ENCODE results near the gene ANO1. TPM values are rescaled to one million over a fixed set of nuclear protein-coding genes. Genes with fewer than 3 reads are reported as not detected.
"Not testable (repeated sequence)": the region's sequence is repeated elsewhere in the genome, so short reads cannot be mapped to it uniquely, and the experiment has no call there.

The ANO1 gene
- polyA plus RNA-seq, 1 of the 3 experiments (the other 2 are of a cell fraction), result not detected

DNA sequence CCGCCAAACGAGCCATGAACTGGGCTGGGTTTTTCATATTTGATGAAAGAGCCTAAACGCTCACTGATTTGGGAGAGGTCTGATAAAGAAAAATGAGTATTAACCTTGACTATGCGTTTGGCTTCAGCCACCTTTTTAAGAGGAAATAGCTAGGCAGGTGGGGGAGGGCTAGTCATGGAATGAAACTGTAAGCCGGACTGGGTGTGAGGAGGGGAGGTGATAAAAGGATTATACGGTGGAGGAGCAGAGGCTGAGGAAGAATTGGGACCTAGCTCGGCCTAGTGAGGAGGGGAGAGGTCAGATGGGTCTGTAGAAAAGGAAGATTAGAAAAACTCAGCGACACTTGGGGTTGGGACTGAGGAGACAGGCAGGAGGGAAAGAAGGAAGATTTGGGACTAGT, 140.0 kb downstream of the ANO1 start:
- H3K4me1 ChIP-seq (ENCODE audit: control insufficient read depth in 1 of 2, insufficient read depth in 2 of 2, low read depth in 1 of 2, low read length in 1 of 2); H3K9ac ChIP-seq; H3K27me3 ChIP-seq (ENCODE audit: insufficient read depth); H3K4me3 ChIP-seq (ENCODE audit: low read depth in 2 of 2, low read length in 1 of 2); H4K20me1 ChIP-seq (ENCODE audit: insufficient read depth); H3K9me2 ChIP-seq; DNase-seq; H3F3A ChIP-seq (replicated peaks; ENCODE audit: insufficient read depth); H3K9me3 ChIP-seq; H3K27ac ChIP-seq (ENCODE audit: low read depth in 2 of 2, low read length in 1 of 2); H3K4me2 ChIP-seq; H3K79me2 ChIP-seq (ENCODE audit: insufficient read depth); H3K36me3 ChIP-seq (replicated peaks in 1 of 2; ENCODE audit: control insufficient read depth in 1 of 2, insufficient read depth in 2 of 2, low read length in 1 of 2); POLR2A ChIA-PET; H2AFZ ChIP-seq (ENCODE audit: low read depth): not testable (repeated sequence)
- CTCF ChIA-PET, result interaction anchor here (0.6 kb wide), 1 partner anchor 299 kb away, joined by 4 read pairs; no protein-coding TSS in a partner anchor
- WGBS (ENCODE audit: low lambda C conversion rate), result 79% methylated on average over 8 of the region's 8 CpGs

DNA sequence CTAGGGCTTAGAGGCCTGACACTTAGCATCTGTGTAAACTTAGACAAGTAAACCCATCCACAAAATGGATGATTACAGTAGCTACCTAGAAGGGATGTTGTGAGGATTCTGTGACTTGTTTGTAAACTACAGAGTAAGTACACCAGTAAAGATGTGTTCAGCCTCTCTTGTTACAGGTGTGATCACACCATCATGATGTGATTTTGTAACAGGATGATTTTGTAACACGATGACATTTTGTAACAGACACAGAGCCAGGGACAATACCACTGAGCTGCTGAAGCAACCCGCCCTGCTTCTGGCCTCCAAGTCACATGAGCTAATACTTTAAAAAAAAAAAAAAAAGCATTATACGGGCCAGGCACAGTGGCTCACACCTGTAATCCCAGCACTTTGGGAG, 142.0 kb downstream of the ANO1 start:
- Histone ChIP-seq H3K9me2 (no peaks in the 10 kb centered on the region), H3K4me3 (ENCODE audit: low read depth in 2 of 2, low read length in 1 of 2) (no peak overlapping the region), H2AFZ (ENCODE audit: low read depth) (no peak overlapping the region), H3K4me1 (ENCODE audit: control insufficient read depth in 1 of 2, insufficient read depth in 2 of 2, low read depth in 1 of 2, low read length in 1 of 2) (no peaks in the 10 kb centered on the region), H3K9me3 (no peaks in the 10 kb centered on the region), H4K20me1 (ENCODE audit: insufficient read depth) (no peaks in the 10 kb centered on the region), H3F3A (replicated peaks; ENCODE audit: insufficient read depth) (no peaks in the 10 kb centered on the region), H3K36me3 (replicated peaks in 1 of 2; ENCODE audit: control insufficient read depth in 1 of 2, insufficient read depth in 2 of 2, low read length in 1 of 2) (no peaks in the 10 kb centered on the region), H3K9ac (no peak overlapping the region), H3K79me2 (ENCODE audit: insufficient read depth) (no peaks in the 10 kb centered on the region), H3K27ac (ENCODE audit: low read depth in 2 of 2, low read length in 1 of 2) (no peak overlapping the region), H3K27me3 (ENCODE audit: insufficient read depth) (peaks cover 16% of the 10 kb centered on the region; the same call in 1 of the 2 replicates), H3K4me2 (no peak overlapping the region)
- no peak for DNase-seq
- ChIA-PET CTCF (no interaction called here), POLR2A (no interaction called here)
- 71% methylated on average over 3 of the region's 3 CpGs for WGBS (ENCODE audit: low lambda C conversion rate)
- TF ChIP-seq, protein P1, sequence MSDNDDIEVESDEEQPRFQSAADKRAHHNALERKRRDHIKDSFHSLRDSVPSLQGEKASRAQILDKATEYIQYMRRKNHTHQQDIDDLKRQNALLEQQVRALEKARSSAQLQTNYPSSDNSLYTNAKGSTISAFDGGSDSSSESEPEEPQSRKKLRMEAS (IDR thresholded peaks at IDR 0.05; ENCODE audit: low read depth), result no peak
- TF ChIP-seq MXI1 (IDR thresholded peaks at IDR 0.05; ENCODE audit: low read depth, low read length), result no peak
- no peak for TF ChIP-seq SIN3A (IDR thresholded peaks at IDR 0.05; ENCODE audit: borderline replicate concordance, low read depth, low read length)
- TF ChIP-seq, protein P2, sequence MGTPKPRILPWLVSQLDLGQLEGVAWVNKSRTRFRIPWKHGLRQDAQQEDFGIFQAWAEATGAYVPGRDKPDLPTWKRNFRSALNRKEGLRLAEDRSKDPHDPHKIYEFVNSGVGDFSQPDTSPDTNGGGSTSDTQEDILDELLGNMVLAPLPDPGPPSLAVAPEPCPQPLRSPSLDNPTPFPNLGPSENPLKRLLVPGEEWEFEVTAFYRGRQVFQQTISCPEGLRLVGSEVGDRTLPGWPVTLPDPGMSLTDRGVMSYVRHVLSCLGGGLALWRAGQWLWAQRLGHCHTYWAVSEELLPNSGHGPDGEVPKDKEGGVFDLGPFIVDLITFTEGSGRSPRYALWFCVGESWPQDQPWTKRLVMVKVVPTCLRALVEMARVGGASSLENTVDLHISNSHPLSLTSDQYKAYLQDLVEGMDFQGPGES (IDR thresholded peaks at IDR 0.05; ENCODE audit: low read depth, low read length), result no peak
- TF ChIP-seq YY1 (IDR thresholded peaks at IDR 0.05; ENCODE audit: low read depth), result no peak
- TF ChIP-seq, protein P3, sequence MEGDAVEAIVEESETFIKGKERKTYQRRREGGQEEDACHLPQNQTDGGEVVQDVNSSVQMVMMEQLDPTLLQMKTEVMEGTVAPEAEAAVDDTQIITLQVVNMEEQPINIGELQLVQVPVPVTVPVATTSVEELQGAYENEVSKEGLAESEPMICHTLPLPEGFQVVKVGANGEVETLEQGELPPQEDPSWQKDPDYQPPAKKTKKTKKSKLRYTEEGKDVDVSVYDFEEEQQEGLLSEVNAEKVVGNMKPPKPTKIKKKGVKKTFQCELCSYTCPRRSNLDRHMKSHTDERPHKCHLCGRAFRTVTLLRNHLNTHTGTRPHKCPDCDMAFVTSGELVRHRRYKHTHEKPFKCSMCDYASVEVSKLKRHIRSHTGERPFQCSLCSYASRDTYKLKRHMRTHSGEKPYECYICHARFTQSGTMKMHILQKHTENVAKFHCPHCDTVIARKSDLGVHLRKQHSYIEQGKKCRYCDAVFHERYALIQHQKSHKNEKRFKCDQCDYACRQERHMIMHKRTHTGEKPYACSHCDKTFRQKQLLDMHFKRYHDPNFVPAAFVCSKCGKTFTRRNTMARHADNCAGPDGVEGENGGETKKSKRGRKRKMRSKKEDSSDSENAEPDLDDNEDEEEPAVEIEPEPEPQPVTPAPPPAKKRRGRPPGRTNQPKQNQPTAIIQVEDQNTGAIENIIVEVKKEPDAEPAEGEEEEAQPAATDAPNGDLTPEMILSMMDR (IDR thresholded peaks at IDR 0.05), result no peak
- TF ChIP-seq JUND (IDR thresholded peaks at IDR 0.05), result no peak
- TF ChIP-seq RAD21 (IDR thresholded peaks at IDR 0.05; ENCODE audit: low read length), result no peak
- TF ChIP-seq ELF1 (IDR thresholded peaks at IDR 0.05), result no peak
- no peak for TF ChIP-seq GATA2 (CRISPR knock-in tag; IDR thresholded peaks at IDR 0.05)
- TF ChIP-seq, protein P4, sequence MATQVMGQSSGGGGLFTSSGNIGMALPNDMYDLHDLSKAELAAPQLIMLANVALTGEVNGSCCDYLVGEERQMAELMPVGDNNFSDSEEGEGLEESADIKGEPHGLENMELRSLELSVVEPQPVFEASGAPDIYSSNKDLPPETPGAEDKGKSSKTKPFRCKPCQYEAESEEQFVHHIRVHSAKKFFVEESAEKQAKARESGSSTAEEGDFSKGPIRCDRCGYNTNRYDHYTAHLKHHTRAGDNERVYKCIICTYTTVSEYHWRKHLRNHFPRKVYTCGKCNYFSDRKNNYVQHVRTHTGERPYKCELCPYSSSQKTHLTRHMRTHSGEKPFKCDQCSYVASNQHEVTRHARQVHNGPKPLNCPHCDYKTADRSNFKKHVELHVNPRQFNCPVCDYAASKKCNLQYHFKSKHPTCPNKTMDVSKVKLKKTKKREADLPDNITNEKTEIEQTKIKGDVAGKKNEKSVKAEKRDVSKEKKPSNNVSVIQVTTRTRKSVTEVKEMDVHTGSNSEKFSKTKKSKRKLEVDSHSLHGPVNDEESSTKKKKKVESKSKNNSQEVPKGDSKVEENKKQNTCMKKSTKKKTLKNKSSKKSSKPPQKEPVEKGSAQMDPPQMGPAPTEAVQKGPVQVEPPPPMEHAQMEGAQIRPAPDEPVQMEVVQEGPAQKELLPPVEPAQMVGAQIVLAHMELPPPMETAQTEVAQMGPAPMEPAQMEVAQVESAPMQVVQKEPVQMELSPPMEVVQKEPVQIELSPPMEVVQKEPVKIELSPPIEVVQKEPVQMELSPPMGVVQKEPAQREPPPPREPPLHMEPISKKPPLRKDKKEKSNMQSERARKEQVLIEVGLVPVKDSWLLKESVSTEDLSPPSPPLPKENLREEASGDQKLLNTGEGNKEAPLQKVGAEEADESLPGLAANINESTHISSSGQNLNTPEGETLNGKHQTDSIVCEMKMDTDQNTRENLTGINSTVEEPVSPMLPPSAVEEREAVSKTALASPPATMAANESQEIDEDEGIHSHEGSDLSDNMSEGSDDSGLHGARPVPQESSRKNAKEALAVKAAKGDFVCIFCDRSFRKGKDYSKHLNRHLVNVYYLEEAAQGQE (IDR thresholded peaks at IDR 0.05; ENCODE audit: low read depth, low read length), result no peak
- TF ChIP-seq RXRA (IDR thresholded peaks at IDR 0.05; ENCODE audit: borderline replicate concordance, low read depth), result no peak
- TF ChIP-seq POLR2AphosphoS5 (IDR thresholded peaks at IDR 0.05; ENCODE audit: low read depth, low read length), result no peak
- TF ChIP-seq RCOR1 (IDR thresholded peaks at IDR 0.05; ENCODE audit: low read length), result no peak
- no peak for TF ChIP-seq EZH2phosphoT487 (IDR thresholded peaks at IDR 0.05; ENCODE audit: borderline replicate concordance, low read depth)
